ENCODE measurements around the gene UMODL1.
A peak's percentile ranks its signal among the peaks of the same experiment; 100 is the strongest.
"Not testable (repeated sequence)": the region's sequence is repeated elsewhere in the genome, so short reads cannot be mapped to it uniquely, and the experiment has no call there.

UMODL1 gene

GRCh38 chr21:42114646-42115045 lies 43.5 kb downstream of the UMODL1 start:
- no peak for DNase-seq (ENCODE audit: low read depth in 2 of 2)

- DNase-seq (ENCODE audit: low read depth in 2 of 2): no peak
Observed at GRCh38 chr21:42115136-42115683, 44.1 kb downstream of the UMODL1 start.

- DNase-seq (ENCODE audit: low read depth in 2 of 2): not testable (repeated sequence)
Observed at GRCh38 chr21:42116551-42116950, 45.4 kb downstream of the UMODL1 start.

GRCh38 chr21:42117229-42117966 lies 46.3 kb downstream of the UMODL1 start:
- peak; percentile 37 to 40 for DNase-seq (ENCODE audit: low read depth in 2 of 2)

GRCh38 chr21:42117967-42118780 lies 47.1 kb downstream of the UMODL1 start:
- no peak for DNase-seq (ENCODE audit: low read depth in 2 of 2)

GRCh38 chr21:42118901-42119300 lies 47.8 kb downstream of the UMODL1 start:
- DNase-seq (ENCODE audit: low read depth in 2 of 2): no peak

GRCh38 chr21:42120101-42120902 lies 49.2 kb downstream of the UMODL1 start:
- DNase-seq (ENCODE audit: low read depth in 2 of 2): no peak

- DNase-seq (ENCODE audit: low read depth in 2 of 2): no peak
Observed at GRCh38 chr21:42120903-42121535, 49.9 kb downstream of the UMODL1 start.

GRCh38 chr21:42121794-42122193 lies 50.7 kb downstream of the UMODL1 start:
- no peak for DNase-seq (ENCODE audit: low read depth in 2 of 2)

- DNase-seq (ENCODE audit: low read depth in 2 of 2): no peak
Observed at GRCh38 chr21:42122398-42122797, 51.3 kb downstream of the UMODL1 start.

GRCh38 chr21:42122808-42123207 lies 51.7 kb downstream of the UMODL1 start:
- no peak for DNase-seq (ENCODE audit: low read depth in 2 of 2)

- DNase-seq (ENCODE audit: low read depth in 2 of 2): no peak
Observed at GRCh38 chr21:42123219-42123908, 52.2 kb downstream of the UMODL1 start.

GRCh38 chr21:42124081-42124480 lies 53.0 kb downstream of the UMODL1 start:
- DNase-seq (ENCODE audit: low read depth in 2 of 2): no peak

GRCh38 chr21:42124826-42125570 lies 53.9 kb downstream of the UMODL1 start:
- no peak for DNase-seq (ENCODE audit: low read depth in 2 of 2)

GRCh38 chr21:42125571-42126544 lies 54.7 kb downstream of the UMODL1 start:
- DNase-seq (ENCODE audit: low read depth in 2 of 2): peak; percentile 25 to 38

GRCh38 chr21:42127164-42128150 lies 56.3 kb downstream of the UMODL1 start:
- no peak for DNase-seq (ENCODE audit: low read depth in 2 of 2)

All from fibroblast of skin of left biceps (primary cell).